ENCODE measurements around the gene TMEM266. TPM values are rescaled to one million over a fixed set of nuclear protein-coding genes. Genes with fewer than 3 reads are reported as not detected.
A peak's percentile ranks its signal among the peaks of the same experiment; 100 is the strongest.

The TMEM266 gene
- total and polyA plus RNA-seq, 2 experiments from 2014 or later: 0.42 to 5.0 TPM

DNA sequence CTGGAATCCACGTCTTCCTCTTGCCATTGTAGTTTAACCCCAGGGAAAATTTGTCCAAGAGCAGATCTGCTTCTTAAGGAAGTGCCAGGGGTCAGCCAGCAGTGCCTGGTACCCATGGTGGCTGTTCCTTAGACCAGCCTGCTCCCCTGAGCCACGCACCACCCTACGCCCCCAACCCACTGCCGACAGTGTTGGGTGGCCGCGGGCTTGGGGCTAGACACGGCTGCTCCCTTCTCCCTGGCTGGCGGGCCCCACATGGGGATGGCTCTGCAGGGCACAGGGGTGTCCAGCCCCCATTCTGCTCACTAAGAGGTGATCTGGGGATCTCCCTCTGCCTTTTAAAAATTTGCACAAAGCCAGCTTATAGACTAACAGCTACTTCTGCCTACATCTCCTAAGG lies 104.8 kb downstream of the TMEM266 start (continued):
- TF ChIP-seq, protein P1, sequence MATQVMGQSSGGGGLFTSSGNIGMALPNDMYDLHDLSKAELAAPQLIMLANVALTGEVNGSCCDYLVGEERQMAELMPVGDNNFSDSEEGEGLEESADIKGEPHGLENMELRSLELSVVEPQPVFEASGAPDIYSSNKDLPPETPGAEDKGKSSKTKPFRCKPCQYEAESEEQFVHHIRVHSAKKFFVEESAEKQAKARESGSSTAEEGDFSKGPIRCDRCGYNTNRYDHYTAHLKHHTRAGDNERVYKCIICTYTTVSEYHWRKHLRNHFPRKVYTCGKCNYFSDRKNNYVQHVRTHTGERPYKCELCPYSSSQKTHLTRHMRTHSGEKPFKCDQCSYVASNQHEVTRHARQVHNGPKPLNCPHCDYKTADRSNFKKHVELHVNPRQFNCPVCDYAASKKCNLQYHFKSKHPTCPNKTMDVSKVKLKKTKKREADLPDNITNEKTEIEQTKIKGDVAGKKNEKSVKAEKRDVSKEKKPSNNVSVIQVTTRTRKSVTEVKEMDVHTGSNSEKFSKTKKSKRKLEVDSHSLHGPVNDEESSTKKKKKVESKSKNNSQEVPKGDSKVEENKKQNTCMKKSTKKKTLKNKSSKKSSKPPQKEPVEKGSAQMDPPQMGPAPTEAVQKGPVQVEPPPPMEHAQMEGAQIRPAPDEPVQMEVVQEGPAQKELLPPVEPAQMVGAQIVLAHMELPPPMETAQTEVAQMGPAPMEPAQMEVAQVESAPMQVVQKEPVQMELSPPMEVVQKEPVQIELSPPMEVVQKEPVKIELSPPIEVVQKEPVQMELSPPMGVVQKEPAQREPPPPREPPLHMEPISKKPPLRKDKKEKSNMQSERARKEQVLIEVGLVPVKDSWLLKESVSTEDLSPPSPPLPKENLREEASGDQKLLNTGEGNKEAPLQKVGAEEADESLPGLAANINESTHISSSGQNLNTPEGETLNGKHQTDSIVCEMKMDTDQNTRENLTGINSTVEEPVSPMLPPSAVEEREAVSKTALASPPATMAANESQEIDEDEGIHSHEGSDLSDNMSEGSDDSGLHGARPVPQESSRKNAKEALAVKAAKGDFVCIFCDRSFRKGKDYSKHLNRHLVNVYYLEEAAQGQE (IDR thresholded peaks at IDR 0.05; ENCODE audit: unreplicated experiment): no peak

DNA sequence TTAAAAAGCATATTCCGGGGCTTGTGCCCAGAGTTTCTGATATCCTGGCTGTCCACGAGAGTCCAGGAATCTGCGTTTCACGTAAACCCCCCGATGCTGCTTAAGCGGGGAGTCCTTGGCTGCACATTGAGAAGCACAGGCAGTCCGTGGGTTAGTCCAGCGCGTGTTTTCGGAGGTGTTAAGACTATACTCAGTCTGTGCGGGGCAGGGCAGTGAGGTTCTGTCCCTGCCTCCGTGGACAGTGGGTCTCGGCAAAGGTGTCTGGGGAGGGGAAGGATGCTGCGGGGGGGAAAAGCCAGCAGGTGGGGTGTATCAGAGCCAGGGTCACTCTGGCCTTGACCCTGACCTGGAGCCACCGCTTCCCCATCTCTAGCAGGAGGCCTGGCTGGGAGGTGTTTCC lies 106.2 kb downstream of the TMEM266 start:
- Mint-ChIP-seq H3K27ac (no peak overlapping the region), H3K4me1 (peaks cover 16% of the 10 kb centered on the region), H3K36me3 (ENCODE audit: low read depth) (no peaks in the 10 kb centered on the region), H3K9me3 (no peaks in the 10 kb centered on the region), H3K4me3 (no peak overlapping the region), H3K27me3 (ENCODE audit: insufficient read depth, low read depth, poor library complexity) (peaks cover 10% of the 10 kb centered on the region)
- Histone ChIP-seq H3K27ac (ENCODE audit: low read depth) (no peak overlapping the region), H3K27me3 (ENCODE audit: insufficient read depth) (no peaks in the 10 kb centered on the region), H3K9me2 (ENCODE audit: insufficient read depth) (no peaks in the 10 kb centered on the region), H4K20me1 (replicated peaks; ENCODE audit: insufficient read depth) (no peaks in the 10 kb centered on the region), H3K79me2 (replicated peaks; ENCODE audit: insufficient read depth) (no peaks in the 10 kb centered on the region), H3K4me2 (no peak overlapping the region), H3F3A (replicated peaks; ENCODE audit: low read depth) (no peaks in the 10 kb centered on the region), H3K36me3 (ENCODE audit: insufficient read depth) (no peaks in the 10 kb centered on the region), H3K4me3 (no peak overlapping the region), H2AFZ (no peak overlapping the region), H3K4me1 (ENCODE audit: insufficient read depth) (0 out of 2 replicates have a peak, but pooled peaks cover 2% of the 10 kb centered on the region)
- ATAC-seq (no peak), DNase-seq (ENCODE audit: low spot score) (no peak)
- TF ChIP-seq STAT1 (IDR thresholded peaks at IDR 0.05; ENCODE audit: unreplicated experiment) (no peak), ZNF331 (CRISPR knock-in tag; IDR thresholded peaks at IDR 0.05; ENCODE audit: low read depth) (no peak), EZH2phosphoT487 (IDR thresholded peaks at IDR 0.05; ENCODE audit: unreplicated experiment) (no peak), CREB1 (CRISPR knock-in tag; IDR thresholded peaks at IDR 0.05; ENCODE audit: low read depth) (no peak)
- TF ChIP-seq, protein P2, sequence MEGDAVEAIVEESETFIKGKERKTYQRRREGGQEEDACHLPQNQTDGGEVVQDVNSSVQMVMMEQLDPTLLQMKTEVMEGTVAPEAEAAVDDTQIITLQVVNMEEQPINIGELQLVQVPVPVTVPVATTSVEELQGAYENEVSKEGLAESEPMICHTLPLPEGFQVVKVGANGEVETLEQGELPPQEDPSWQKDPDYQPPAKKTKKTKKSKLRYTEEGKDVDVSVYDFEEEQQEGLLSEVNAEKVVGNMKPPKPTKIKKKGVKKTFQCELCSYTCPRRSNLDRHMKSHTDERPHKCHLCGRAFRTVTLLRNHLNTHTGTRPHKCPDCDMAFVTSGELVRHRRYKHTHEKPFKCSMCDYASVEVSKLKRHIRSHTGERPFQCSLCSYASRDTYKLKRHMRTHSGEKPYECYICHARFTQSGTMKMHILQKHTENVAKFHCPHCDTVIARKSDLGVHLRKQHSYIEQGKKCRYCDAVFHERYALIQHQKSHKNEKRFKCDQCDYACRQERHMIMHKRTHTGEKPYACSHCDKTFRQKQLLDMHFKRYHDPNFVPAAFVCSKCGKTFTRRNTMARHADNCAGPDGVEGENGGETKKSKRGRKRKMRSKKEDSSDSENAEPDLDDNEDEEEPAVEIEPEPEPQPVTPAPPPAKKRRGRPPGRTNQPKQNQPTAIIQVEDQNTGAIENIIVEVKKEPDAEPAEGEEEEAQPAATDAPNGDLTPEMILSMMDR (conservative IDR thresholded peaks at IDR 0.05; ENCODE audit: low read depth in 2 of 2): no peak

DNA sequence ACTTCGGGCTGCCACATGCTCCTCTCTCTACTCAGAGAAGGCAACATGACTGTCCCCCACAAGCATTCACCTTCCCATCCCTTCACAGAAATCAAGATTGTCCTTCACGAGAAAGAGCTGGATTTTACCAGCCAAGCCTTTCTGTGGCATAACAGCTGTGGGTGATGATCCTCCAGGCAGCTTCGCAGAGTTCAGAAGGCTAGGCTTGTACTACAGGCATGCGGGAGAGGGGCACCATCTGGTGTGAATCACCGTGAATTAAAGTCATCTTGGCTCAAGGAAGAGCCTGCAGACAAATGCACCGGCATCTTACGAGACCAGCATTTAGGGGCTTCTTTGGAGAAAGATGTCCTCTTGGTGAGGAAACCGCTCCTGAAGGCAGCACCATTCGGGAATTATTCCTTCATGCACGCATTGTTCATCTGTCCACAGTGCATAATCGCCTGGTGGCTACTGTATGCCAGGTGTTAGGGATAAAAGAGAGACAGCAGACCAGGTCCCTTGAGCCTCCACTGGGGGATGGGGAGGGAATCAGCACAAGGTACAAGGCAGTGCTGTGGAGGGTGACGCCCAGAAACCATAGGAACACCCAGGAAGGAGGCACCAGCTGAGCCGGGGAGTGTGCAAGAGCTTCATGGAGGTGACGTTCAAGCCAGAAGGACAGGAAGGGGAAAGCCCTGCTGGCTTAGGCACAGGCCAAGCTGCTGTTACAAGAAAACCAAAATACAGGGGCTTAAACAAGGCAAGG lies 108.6 kb downstream of the TMEM266 start:
- Mint-ChIP-seq H3K36me3 (ENCODE audit: low read depth) (no peaks in the 10 kb centered on the region), H3K4me3 (no peak overlapping the region), H3K27ac (no peak overlapping the region), H3K9me3 (no peaks in the 10 kb centered on the region), H3K4me1 (peaks cover 11% of the 10 kb centered on the region), H3K27me3 (ENCODE audit: insufficient read depth, low read depth, poor library complexity) (peaks cover 16% of the 10 kb centered on the region)
- DNase-seq (ENCODE audit: low spot score): no peak
- Histone ChIP-seq H2AFZ (peak overlapping the region; percentile 64; the same call in 1 of the 2 replicates), H3K27me3 (ENCODE audit: insufficient read depth) (no peaks in the 10 kb centered on the region), H3K9me2 (ENCODE audit: insufficient read depth) (no peaks in the 10 kb centered on the region), H3K4me1 (ENCODE audit: insufficient read depth) (0 out of 2 replicates have a peak, but pooled peaks cover 2% of the 10 kb centered on the region), H3K36me3 (ENCODE audit: insufficient read depth) (no peaks in the 10 kb centered on the region), H3K79me2 (replicated peaks; ENCODE audit: insufficient read depth) (no peaks in the 10 kb centered on the region), H3F3A (replicated peaks; ENCODE audit: low read depth) (no peaks in the 10 kb centered on the region), H3K4me2 (no peak overlapping the region), H4K20me1 (replicated peaks; ENCODE audit: insufficient read depth) (no peaks in the 10 kb centered on the region), H3K27ac (ENCODE audit: low read depth) (no peak overlapping the region), H3K4me3 (no peak overlapping the region)
- TF ChIP-seq POLR2AphosphoS5 (IDR thresholded peaks at IDR 0.05; ENCODE audit: low read depth) (no peak), ZNF114 (CRISPR knock-in tag; IDR thresholded peaks at IDR 0.05) (no peak), CREB1 (CRISPR knock-in tag; IDR thresholded peaks at IDR 0.05; ENCODE audit: low read depth) (no peak), ZNF331 (CRISPR knock-in tag; IDR thresholded peaks at IDR 0.05; ENCODE audit: low read depth) (no peak), EZH2 (IDR thresholded peaks at IDR 0.05; ENCODE audit: low read depth, unreplicated experiment) (no peak)
- TF ChIP-seq, protein P1 (IDR thresholded peaks at IDR 0.05; ENCODE audit: unreplicated experiment): no peak
- TF ChIP-seq, protein P3, sequence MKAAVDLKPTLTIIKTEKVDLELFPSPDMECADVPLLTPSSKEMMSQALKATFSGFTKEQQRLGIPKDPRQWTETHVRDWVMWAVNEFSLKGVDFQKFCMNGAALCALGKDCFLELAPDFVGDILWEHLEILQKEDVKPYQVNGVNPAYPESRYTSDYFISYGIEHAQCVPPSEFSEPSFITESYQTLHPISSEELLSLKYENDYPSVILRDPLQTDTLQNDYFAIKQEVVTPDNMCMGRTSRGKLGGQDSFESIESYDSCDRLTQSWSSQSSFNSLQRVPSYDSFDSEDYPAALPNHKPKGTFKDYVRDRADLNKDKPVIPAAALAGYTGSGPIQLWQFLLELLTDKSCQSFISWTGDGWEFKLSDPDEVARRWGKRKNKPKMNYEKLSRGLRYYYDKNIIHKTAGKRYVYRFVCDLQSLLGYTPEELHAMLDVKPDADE (IDR thresholded peaks at IDR 0.05): no peak
- ATAC-seq: peak; percentile 40

Measured in GM23338 (cell line).